Spleen (tissue), 11 donors: ENCODE results near the gene PANK4. TPM values are rescaled to one million over a fixed set of nuclear protein-coding genes. Genes with fewer than 3 reads are reported as not detected.

Source experiments
- DNase-seq: peaks from one replicate; pipeline ENCODE4 v3.0.0-alpha.2; 2020
- H3K27ac ChIP-seq, 8 donors: fragments of 200-600 bp; sonication (generic) in 7 of 8; 1 replicate in 4 of 8; 2 replicates in 4 of 8; pipeline versions ENCODE4 v1.5.0 to v1.8.0; 2016 to 2021; ENCODE audit warnings: inconsistent platforms in 4 of 8, mild to moderate bottlenecking in 4 of 8, moderate library complexity in 1 of 8
- H3K27me3 ChIP-seq, 7 donors: fragments of 200-600 bp; sonication (generic) in 6 of 7; replicated peaks in 1 of 7; 1 replicate in 4 of 7; 2 replicates in 3 of 7; pipeline versions ENCODE4 v1.5.0 to v1.8.0; 2016 to 2021; ENCODE audit warnings: inconsistent platforms in 3 of 7, mild to moderate bottlenecking in 1 of 7
- H3K36me3 ChIP-seq, 6 donors: fragments of 200-600 bp; sonication (generic) in 5 of 6; 1 replicate in 4 of 6; 2 replicates in 2 of 6; pipeline versions ENCODE4 v1.5.0 to v1.8.0; 2016 to 2021; ENCODE audit warnings: inconsistent platforms in 2 of 6
- H3K4me1 ChIP-seq, 6 donors: fragments of 200-600 bp; sonication (generic) in 5 of 6; 1 replicate in 3 of 6; 2 replicates in 3 of 6; pipeline versions ENCODE4 v1.5.0 to v1.8.0; 2016 to 2021; ENCODE audit warnings: inconsistent platforms in 3 of 6
- H3K4me3 ChIP-seq, 8 donors: fragments of 200-600 bp; sonication (generic) in 7 of 8; 1 replicate in 4 of 8; 2 replicates in 4 of 8; pipeline versions ENCODE4 v1.5.0 to v1.8.0; 2016 to 2021; ENCODE audit warnings: inconsistent platforms in 4 of 8, mild to moderate bottlenecking in 4 of 8, moderate library complexity in 2 of 8
- H3K9me3 ChIP-seq, 8 donors: fragments of 200-600 bp; sonication (generic) in 7 of 8; 1 replicate in 4 of 8; 2 replicates in 4 of 8; pipeline versions ENCODE4 v1.5.0 to v1.8.0; 2016 to 2021; ENCODE audit warnings: inconsistent platforms in 4 of 8
- CTCF ChIP-seq, 11 experiments: fragments of 200-600 bp in 7 of 11; fragments of 450-650 bp in 4 of 11; sonication (generic) in 4 of 11; IDR thresholded peaks in 8 of 11; conservative IDR thresholded peaks in 3 of 11; 1 replicate in 7 of 11; 2 replicates in 4 of 11; pipeline versions ENCODE4 v1.4.0 to v1.8.0; 2016 to 2021; ENCODE audit warnings: antibody characterized with exemption in 11 of 11, inconsistent platforms in 4 of 11, mild to moderate bottlenecking in 1 of 11
- POLR2A ChIP-seq, 3 donors: fragments of 450-650 bp; IDR thresholded peaks; one replicate each; pipeline ENCODE4 v1.5.1; 2017; ENCODE audit warnings: antibody characterized with exemption in 3 of 3, mild to moderate bottlenecking in 1 of 3
- POLR2AphosphoS5 ChIP-seq, 3 donors: sonication (generic); formaldehyde crosslinking; IDR thresholded peaks; one replicate each; pipeline ENCODE4 v1.5.1; 2017; ENCODE audit warnings: antibody characterized with exemption in 3 of 3
- WGBS, 5 donors: extraction: QIAGEN DNeasy Blood & Tissue Kit in 3 of 5; methylation state at CpG; one replicate each; pipeline versions ENCODE4 v1.1.5 to v1.1.7; 2013 to 2018; 5-methylcytosine and 5-hydroxymethylcytosine counted together
- intact Hi-C: fragments of 100-400 bp; cut with DNase I; formaldehyde crosslinking; loops from one replicate; pipeline ENCODE4 v1.15.0; 2023; ENCODE audit warnings: low total_unique reads
- polyA plus RNA-seq, 3 donors: library from polyadenylated mRNA; stranded (reverse); fragments of 200-250 nt; gene quantifications; one replicate each; pipeline ENCODE4 v1.2.1, GENCODE V29; 2013
- total RNA-seq, 7 donors: library from RNA; depleted of rRNA in 3 of 7; stranded (reverse); fragments of >200 nt in 3 of 7; fragmentation: NEBNext Ultra II Directional in 4 of 7; extraction: Animal tissue kit (Norgen Biotek cat#: 25700) in 4 of 7; gene quantifications; one replicate each; pipeline versions ENCODE4 v1.1.0 to v1.2.1, GENCODE V29; 2016 to 2021
- donor health status: healthy with polysubstance abuse.
- donor health status: DM: no; HTN: no; CAD: no; lungs with moderate emphysema.
- donor health status: DM: no; HTN: no; CAD: no.
- donor health status: Bipolar disorder and iron deficiency.
- donor health status: healthy.
- donor health status: DM: no; HTN: no; CAD: no.
- donor health status: DM: yes; HTN: yes; CAD: no.

Gene PANK4
- total and polyA plus RNA-seq, 10 donors: 13.8 to 49.5 (median 42.9) TPM

DNA sequence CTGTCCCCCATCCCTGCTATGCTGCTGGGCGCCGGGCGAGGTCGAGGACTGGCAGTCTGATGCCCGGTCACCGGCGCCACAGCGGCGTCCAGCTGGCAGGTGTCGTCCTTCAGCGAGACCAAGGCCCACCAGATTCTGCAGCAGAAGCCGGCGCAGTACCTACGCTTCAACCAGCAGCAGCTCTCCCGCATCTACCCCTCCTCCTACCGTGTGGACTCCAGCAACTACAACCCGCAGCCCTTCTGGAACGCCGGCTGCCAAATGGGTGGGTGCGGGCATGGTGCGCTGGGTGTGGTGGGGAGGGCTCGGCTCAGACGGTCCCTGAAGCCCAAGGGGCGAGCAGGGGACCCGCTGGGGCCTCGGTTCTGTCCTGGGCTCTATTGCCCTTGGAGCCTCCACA lies 29.6 kb downstream of the PANK4 start:
- intact Hi-C loops: no loop called here
- 65 to 92% (median 92%) methylated on average over 10 to 26 of the region's 26 CpGs for WGBS, 5 donors
- peaks cover 10 to 90% (median 69%) of the 10 kb centered on the region in 6 donors for H3K4me1 ChIP-seq

GRCh38 chr1:2496087-2496622 lies 30.2 kb downstream of the PANK4 start:
- intact Hi-C loops: no loop called here
- peak; percentile 90 for DNase-seq
- Histone ChIP-seq H3K27me3 (peaks cover 0 to 12% (median 0%) of the 10 kb centered on the region in 7 donors), H3K4me1 (peaks cover 10 to 85% (median 66%) of the 10 kb centered on the region in 6 donors), H3K4me3 (peak overlapping the region in 1 of 8 donors; percentile 3), H3K9me3 (no peaks in the 10 kb centered on the region), H3K27ac (peak overlapping the region in 2 of 8 donors; percentile 21 to 45), H3K36me3 (no peaks in the 10 kb centered on the region)
- 60 to 80% (median 74%) methylated on average over 16 to 28 of the region's 28 CpGs for WGBS, 5 donors
- TF ChIP-seq POLR2A (IDR thresholded peaks at IDR 0.05) (no peak), POLR2AphosphoS5 (IDR thresholded peaks at IDR 0.05) (peak; percentile 51 to 72 (median 72)), CTCF (IDR thresholded peaks at IDR 0.05 in 8 of 11, conservative IDR thresholded peaks at IDR 0.05 in 3 of 11) (no peak)

More for the DNA sequence above, 29.6 kb downstream of the PANK4 start:
- Histone ChIP-seq H3K27ac (peak overlapping the region in 1 of 8 donors; percentile 45), H3K4me3 (peak overlapping the region in 1 of 8 donors; percentile 3), H3K27me3 (peaks cover 0 to 13% (median 0%) of the 10 kb centered on the region in 7 donors), H3K9me3 (no peaks in the 10 kb centered on the region), H3K36me3 (no peaks in the 10 kb centered on the region)
- TF ChIP-seq POLR2AphosphoS5 (IDR thresholded peaks at IDR 0.05): no peak
- TF ChIP-seq CTCF (IDR thresholded peaks at IDR 0.05 in 8 of 11, conservative IDR thresholded peaks at IDR 0.05 in 3 of 11): no peak
- TF ChIP-seq POLR2A (IDR thresholded peaks at IDR 0.05): no peak
- no peak for DNase-seq

DNA sequence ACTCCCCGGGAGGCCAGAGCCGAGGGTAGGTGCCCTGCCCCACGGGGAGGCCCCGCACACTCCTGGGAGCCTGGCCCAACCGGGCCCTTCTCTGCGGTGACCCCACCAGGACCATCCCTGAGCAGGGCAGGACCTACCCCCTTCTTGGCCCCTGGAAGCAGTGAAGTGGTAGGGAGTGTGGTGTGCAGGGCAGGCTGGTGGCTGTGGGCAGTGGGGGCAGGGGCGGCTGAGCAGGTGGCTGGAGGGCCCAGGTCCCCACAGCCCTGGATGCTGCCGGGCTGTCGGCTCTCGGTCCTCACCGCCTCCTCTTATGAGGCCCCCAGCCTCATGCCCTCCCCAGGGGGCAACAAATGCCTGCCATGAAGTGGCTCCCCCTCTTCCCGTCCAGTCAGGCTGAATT lies 30.9 kb downstream of the PANK4 start:
- H3K27me3 ChIP-seq: peaks cover 0 to 12% (median 0%) of the 10 kb centered on the region in 7 donors
- H3K9me3 ChIP-seq: no peaks in the 10 kb centered on the region
- intact Hi-C loops: no loop called here
- no peaks in the 10 kb centered on the region for H3K36me3 ChIP-seq
- TF ChIP-seq POLR2AphosphoS5 (IDR thresholded peaks at IDR 0.05) (no peak), CTCF (IDR thresholded peaks at IDR 0.05 in 8 of 11, conservative IDR thresholded peaks at IDR 0.05 in 3 of 11) (no peak), POLR2A (IDR thresholded peaks at IDR 0.05) (no peak)
- DNase-seq: no peak
- H3K27ac ChIP-seq: peak overlapping the region in 1 of 8 donors; percentile 21
- no peak overlapping the region for H3K4me3 ChIP-seq
- WGBS, 5 donors: 72 to 86% (median 84%) methylated on average over 7 to 12 of the region's 12 CpGs
- peaks cover 10 to 80% (median 62%) of the 10 kb centered on the region in 6 donors for H3K4me1 ChIP-seq

- intact Hi-C loops: no loop called here
Measured at GRCh38 chr1:2495026-2495425, 31.4 kb downstream of the PANK4 start.

More at GRCh38 chr1:2495026-2495425, 31.4 kb downstream of the PANK4 start:
- TF ChIP-seq CTCF (IDR thresholded peaks at IDR 0.05 in 8 of 11, conservative IDR thresholded peaks at IDR 0.05 in 3 of 11) (no peak), POLR2A (IDR thresholded peaks at IDR 0.05) (no peak), POLR2AphosphoS5 (IDR thresholded peaks at IDR 0.05) (no peak)
- no peaks in the 10 kb centered on the region for H3K9me3 ChIP-seq
- no peak overlapping the region for H3K27ac ChIP-seq
- H3K36me3 ChIP-seq: no peaks in the 10 kb centered on the region
- H3K4me3 ChIP-seq: no peak overlapping the region
- DNase-seq: no peak
- 84 to 92% (median 89%) methylated on average over 6 to 12 of the region's 12 CpGs; no CpG with 5 or more reads in 1 of the 5 donors for WGBS, 5 donors
- peaks cover 6 to 74% (median 57%) of the 10 kb centered on the region in 6 donors for H3K4me1 ChIP-seq
- peaks cover 0 to 9% (median 0%) of the 10 kb centered on the region in 7 donors for H3K27me3 ChIP-seq
